Progenitor cell of endocrine pancreas (in vitro differentiated cells): Measurements from ENCODE around the gene FYN. TPM values are rescaled to one million over a fixed set of nuclear protein-coding genes. Genes with fewer than 3 reads are reported as not detected.

ENCODE experiments used
- DNase-seq: peaks from one replicate; pipeline ENCODE4 v3.0.0; 2021; ENCODE audit warnings: low spot score; ENCODE audit not compliant: unreplicated experiment
- H3K27ac Mint-ChIP-seq: 2 replicates; pipeline ENCODE4 v1.8.0; 2021; ENCODE audit warnings: mild to moderate bottlenecking, moderate library complexity, mixed read lengths
- H3K27me3 Mint-ChIP-seq: 2 replicates; pipeline ENCODE4 v1.8.0; 2021; ENCODE audit warnings: mixed read lengths
- H3K36me3 Mint-ChIP-seq: 2 replicates; pipeline ENCODE4 v1.8.0; 2022; ENCODE audit warnings: mixed read lengths; ENCODE audit not compliant: insufficient read depth
- H3K4me1 Mint-ChIP-seq: 2 replicates; pipeline ENCODE4 v1.8.0; 2021; ENCODE audit warnings: low read depth, mixed read lengths
- H3K4me3 Mint-ChIP-seq: 2 replicates; pipeline ENCODE4 v1.8.0; 2021; ENCODE audit warnings: low read depth, mild to moderate bottlenecking, moderate library complexity, mixed read lengths
- H3K9me3 Mint-ChIP-seq: 2 replicates; pipeline ENCODE4 v1.8.0; 2021; ENCODE audit warnings: low read depth, mixed read lengths
- CTCF ChIP-seq: fragments of 200-600 bp; sonication (generic); IDR thresholded peaks from one replicate; pipeline ENCODE4 v1.5.0; 2021; ENCODE audit warnings: antibody characterized with exemption, mild to moderate bottlenecking; ENCODE audit not compliant: unreplicated experiment
- total RNA-seq: library from RNA; stranded (reverse); gene quantifications from 2 replicates; pipeline ENCODE4 v1.2.1, GENCODE V29; 2021

The FYN gene
- total RNA-seq, 1 donor from 2014 or later, result 169 TPM

GRCh38 chr6:111718326-111718725, 154.9 kb downstream of the FYN start:
- Mint-ChIP-seq H3K9me3 (no peaks in the 10 kb centered on the region), H3K4me1 (no peaks in the 10 kb centered on the region), H3K4me3 (no peak overlapping the region), H3K27ac (no peak overlapping the region), H3K36me3 (peaks cover 16% of the 10 kb centered on the region), H3K27me3 (no peaks in the 10 kb centered on the region)
- DNase-seq, result no peak
- no peak for TF ChIP-seq CTCF

- H3K27me3 Mint-ChIP-seq, result no peaks in the 10 kb centered on the region
- no peak for DNase-seq
These were observed 155.6 kb downstream of the FYN start for GRCh38 chr6:111717621-111718020.

GRCh38 chr6:111716325-111716724, 156.9 kb downstream of the FYN start:
- Mint-ChIP-seq H3K4me3 (no peak overlapping the region), H3K27ac (no peak overlapping the region), H3K27me3 (no peaks in the 10 kb centered on the region), H3K4me1 (peaks cover 5% of the 10 kb centered on the region), H3K36me3 (peaks cover 21% of the 10 kb centered on the region), H3K9me3 (no peaks in the 10 kb centered on the region)
- DNase-seq, result no peak
- no peak for TF ChIP-seq CTCF

More at GRCh38 chr6:111717621-111718020, 155.6 kb downstream of the FYN start:
- Mint-ChIP-seq H3K9me3 (no peaks in the 10 kb centered on the region), H3K4me3 (no peak overlapping the region), H3K36me3 (peaks cover 16% of the 10 kb centered on the region), H3K4me1 (no peaks in the 10 kb centered on the region), H3K27ac (no peak overlapping the region)
- TF ChIP-seq CTCF, result no peak

GRCh38 chr6:111715321-111715720, 157.9 kb downstream of the FYN start:
- TF ChIP-seq CTCF, result no peak

GRCh38 chr6:111714416-111715270, 158.6 kb downstream of the FYN start:
- Mint-ChIP-seq H3K9me3 (no peaks in the 10 kb centered on the region), H3K4me3 (no peak overlapping the region), H3K4me1 (peaks cover 13% of the 10 kb centered on the region), H3K36me3 (peaks cover 18% of the 10 kb centered on the region), H3K27ac (peak overlapping the region; percentile 2), H3K27me3 (no peaks in the 10 kb centered on the region)
- no peak for TF ChIP-seq CTCF
- DNase-seq, result no peak

More at GRCh38 chr6:111715321-111715720, 157.9 kb downstream of the FYN start:
- Mint-ChIP-seq H3K27ac (no peak overlapping the region), H3K4me1 (peaks cover 9% of the 10 kb centered on the region), H3K4me3 (no peak overlapping the region), H3K9me3 (no peaks in the 10 kb centered on the region), H3K27me3 (no peaks in the 10 kb centered on the region), H3K36me3 (peaks cover 18% of the 10 kb centered on the region)
- no peak for DNase-seq
